HG03280 (cell line): Measurements from ENCODE around the gene MMP24OS.
A peak's percentile ranks its signal among the peaks of the same experiment; 100 is the strongest.
"Not testable (repeated sequence)": the region's sequence is repeated elsewhere in the genome, so short reads cannot be mapped to it uniquely, and the experiment has no call there.

Source experiments
- ATAC-seq: cut with Tn5 transposase; IDR thresholded peaks from one replicate; pipeline ENCODE4 v1.9.1; 2021; ENCODE audit warnings: mild to moderate bottlenecking, moderate library complexity; ENCODE audit not compliant: unreplicated experiment

Gene MMP24OS

DNA sequence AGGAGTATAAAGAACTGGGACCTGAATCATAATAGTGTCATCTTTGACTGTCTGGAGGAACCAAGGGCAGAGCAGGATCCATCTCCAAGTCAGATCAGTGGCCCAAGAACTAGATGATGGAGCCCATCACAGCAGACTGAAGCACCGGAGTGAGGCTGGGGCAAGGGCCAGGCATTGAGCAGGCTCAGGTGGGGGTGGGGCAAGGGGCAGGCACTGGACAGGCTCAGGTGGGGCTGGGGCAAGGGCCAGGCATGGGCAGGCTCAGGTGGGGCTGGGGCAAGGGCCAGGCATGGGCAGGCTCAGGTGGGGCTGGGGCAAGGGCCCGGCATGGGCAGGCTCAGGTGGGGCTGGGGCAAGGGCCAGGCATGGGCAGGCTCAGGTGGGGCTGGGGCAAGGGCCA lies 25.3 kb downstream of the MMP24OS start:
- ATAC-seq = not testable (repeated sequence)

DNA sequence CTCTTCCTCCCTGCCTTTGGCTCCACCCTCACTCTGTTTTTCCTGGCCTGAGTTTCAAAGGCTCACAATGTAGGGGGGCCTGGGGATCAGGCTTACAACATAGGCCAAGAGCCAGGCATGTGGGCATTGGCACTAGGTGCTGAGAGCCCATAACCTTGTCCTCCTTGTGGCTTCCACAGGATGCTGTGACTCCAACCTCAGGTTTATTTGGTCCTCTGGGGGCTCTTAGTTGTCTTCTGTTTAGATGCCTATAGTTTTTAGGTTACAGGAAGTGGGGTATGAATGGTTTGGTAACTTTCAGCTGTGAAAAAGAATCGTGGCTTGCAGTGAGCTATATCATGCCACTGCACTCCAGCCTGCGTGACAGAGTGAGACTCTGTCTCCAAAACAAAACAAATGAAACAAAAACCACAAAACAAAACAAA lies 25.9 kb downstream of the MMP24OS start:
- peak; percentile 74 for ATAC-seq

DNA sequence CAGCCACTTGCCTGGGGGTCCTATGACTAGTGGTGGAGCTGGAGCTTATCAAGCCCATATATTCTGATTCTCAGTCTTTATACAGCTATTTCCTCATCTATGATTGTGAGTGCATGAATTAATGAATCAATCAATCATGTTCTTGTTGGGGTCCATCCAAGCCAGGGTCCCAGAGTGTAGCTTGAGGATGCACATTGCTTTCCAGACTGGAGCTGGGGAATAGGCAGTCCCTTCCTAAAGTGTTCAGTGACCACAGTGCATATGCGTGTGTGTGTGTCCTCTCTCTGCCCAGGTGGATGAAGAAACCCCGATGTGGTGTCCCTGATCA lies 26.3 kb downstream of the MMP24OS start:
- ATAC-seq = no peak

DNA sequence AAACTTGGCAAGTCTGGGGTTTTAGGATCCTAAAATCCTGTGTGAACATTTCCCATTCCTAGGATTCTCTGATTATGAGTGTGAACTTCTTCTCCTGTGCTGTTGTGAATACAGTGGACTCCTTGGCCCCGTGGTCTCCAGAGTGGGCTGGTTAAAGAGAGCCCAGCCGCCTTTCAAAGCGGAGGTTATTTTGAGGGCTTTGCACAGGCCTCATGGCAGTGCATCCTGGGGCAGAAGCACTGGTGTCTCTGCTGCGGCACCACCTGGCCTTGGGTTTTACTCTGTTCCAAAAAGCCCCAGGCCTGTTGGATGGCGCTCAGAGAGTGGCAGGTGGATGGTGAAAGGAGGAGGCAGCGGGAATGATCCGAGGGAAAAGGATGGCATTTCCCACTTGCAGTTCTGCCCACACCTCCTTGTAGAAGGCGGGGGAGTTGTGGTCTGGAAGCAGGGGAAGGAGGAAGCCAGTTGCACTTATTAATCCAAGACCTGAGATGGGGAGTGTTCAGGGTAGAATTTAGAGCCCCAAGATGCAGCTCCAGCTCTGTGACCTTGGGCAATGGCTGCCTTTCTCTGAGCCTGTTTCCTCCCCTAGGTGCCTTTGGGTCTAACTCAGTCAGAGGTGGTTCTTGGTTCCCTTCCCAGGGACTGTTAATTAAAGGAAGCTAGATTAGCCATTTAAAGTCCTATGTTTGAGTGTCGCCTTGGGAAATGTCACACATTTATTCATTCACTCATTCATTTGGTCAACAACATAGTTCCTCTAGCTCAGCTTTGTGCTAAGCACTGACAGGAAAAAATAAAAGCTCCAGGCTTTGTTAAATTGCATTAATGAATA lies 29.1 kb downstream of the MMP24OS start:
- ATAC-seq = no peak

DNA sequence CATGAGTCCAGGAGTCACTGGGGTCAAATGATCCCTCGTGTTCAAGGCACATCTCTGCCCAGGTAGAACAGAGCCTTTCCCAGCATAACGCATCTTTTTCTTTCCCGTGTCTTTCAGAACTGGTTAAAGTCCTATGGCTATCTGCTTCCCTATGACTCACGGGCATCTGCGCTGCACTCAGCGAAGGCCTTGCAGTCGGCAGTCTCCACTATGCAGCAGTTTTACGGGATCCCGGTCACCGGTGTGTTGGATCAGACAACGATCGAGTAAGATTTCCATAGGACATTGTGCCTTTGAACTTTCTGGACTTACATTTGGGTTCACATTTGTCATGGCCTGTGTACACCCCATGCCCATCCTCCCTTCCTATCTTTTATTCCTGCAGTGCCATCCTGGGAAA lies 31.2 kb downstream of the MMP24OS start:
- no peak for ATAC-seq

DNA sequence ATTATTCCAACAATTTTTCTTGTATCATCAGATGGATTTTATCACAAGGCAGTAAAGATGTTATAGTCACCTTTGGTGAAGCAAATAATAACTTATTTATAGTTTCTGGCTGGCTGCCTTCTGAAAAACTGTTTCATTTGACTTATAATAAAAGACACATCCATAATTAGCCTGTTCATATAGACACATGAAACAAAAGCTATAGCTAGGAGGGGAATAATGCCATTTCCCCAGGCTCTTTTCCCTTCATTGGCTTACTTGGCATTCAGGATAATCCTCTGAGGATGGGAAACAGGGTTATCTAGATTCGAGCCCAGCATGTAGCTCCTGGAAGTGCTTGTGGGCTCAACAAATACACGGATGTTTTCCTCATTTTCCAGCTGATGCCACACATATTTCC lies 33.9 kb downstream of the MMP24OS start:
- no peak for ATAC-seq

DNA sequence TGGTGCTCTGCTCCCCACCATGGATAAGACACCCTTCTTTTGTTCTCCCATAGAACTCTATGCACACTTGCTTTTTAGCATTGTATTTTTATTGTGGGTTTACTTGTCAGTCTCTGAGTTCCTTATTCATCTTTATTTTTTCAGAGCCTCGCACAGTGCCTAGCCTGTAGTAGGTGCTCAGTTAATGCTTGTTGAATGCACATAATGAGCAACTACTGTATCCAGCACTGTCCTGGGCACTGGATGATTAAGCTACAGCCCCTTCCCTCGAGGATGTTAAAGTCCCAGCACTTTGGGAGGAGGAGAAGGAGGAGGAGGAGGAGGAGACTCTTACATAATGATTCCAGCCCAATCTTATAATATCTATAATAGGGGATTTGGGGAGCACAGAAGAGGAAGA lies 34.6 kb downstream of the MMP24OS start:
- no peak for ATAC-seq

DNA sequence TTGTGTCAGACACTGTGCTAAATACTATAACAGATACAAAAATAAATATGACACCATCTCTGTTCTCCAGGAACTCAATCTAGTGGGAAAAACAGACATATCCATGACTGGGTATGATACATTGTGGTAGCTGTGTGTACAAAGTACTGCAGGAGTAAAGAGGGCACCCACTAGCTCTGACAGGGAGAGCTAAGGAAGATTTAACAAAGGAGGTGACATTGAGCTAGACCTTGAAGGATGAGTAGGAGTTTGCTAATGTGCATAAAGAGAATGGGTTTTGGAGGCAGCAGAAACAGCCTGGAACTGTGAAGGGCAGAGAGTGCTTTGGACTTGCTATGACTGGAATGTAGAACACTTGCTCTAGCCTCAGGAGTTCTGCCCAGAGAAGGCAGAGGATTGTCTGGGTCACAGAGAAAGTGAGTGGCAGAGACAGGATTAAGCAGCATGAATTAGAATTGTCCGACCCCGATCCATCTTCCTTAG lies 37.1 kb downstream of the MMP24OS start:
- no peak for ATAC-seq

DNA sequence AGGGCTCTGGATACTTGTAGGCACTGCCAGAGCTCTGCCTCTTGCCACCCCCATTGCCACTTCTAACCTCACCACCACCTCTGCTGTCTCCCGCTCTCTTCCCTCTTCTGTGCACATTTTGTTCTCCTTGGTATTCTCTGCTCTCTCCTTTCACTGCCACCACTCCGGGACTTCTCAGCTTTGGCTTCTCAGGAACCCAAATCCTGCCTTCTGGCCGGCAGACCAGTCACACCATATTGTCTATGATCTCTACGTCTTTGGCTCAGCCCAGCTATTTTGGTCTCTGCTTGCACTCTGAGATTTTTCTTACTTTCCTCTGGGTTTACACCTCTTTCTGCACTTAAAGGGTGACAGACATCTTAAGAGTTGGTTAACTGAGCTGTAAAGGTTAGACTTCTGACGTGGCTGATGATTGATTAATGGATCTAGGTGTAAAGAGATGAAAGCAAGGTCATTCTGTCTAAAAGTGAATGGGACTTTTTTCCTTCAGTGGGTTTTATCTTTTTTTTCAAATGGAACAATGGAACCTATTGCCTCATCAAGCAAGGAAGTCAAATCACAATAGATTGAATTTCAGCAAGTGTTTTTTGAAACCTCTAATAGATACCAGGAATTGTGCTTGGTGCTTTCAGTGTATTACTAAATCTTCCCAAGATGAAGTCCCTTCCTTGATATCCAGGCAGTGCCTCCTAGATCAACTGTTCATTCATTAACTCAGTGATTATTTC lies 37.7 kb downstream of the MMP24OS start:
- ATAC-seq = no peak

DNA sequence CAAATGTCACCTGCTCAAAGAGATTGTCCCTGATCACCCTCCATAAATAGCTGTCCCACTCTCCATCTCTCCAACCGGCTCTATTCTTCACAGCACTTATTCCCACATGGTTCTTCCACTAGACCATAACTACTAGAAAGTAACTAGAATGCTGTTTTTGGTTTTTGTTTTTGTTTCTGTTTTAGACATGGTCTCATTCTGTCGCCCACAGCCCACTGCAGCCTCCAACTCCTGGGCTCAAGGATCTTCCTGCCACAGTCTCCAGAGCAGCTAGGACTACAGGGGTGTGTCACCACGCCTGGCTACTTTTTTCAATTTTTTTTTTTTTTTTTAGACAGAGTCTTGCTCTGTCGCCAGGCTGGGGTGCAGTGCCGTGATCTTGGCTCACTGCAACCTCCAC lies 39.2 kb downstream of the MMP24OS start:
- ATAC-seq = no peak

DNA sequence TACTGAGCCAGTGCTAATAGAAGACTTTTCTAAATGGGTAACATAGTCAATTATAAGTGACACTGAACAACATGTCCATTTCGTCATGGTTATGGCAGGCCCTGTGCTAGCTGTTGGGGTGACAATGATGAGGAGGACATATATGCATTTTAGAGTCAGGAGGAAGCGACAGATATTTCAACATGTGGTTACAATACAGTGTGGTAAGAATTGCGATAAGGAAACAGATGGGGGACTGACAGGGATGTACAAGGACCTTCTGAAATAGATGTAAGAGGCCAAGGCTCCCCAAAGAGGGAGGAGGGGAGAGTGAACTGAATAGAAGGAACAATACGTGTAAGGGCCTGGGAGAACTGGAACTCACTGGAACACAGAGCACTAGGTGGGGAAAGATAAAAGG lies 39.8 kb downstream of the MMP24OS start:
- no peak for ATAC-seq

DNA sequence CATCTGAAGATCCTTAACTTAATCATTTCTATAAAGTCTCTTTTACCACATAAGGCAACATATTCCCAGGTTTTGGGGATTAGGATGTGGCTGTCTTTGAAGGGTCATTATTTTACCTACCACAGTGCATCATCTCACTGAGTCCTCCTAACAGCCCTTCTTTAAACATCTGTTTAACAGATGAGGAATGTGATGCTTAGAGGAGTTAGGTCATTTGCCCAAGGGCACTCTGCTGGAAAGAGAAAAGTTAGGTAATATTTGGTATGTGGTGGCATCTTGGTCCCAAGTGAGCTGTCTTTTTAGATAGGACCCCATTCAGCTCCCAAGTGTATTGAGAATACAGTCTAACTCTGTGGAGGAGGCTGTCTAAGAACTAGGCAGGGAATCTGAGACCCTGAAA lies 40.4 kb downstream of the MMP24OS start:
- ATAC-seq = no peak

DNA sequence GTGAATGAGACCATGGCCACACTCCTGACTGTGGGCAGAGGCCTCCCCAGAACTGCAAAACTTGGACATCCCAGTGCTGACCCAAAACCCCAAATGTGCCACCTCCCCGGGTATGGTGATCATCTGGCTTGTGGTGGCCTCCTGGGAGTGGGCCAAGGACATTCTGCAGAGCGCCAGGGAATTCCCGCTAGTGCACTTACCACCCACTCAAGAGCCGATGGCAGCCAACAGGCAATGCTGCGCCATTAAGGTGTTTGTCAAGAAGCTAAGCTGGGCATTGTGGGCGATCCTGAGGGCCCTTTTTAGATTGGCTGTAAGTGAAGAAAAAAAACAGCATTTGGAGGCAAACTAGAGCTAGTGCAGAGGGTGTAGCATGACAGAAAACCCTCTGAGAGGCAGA lies 42.0 kb downstream of the MMP24OS start:
- no peak for ATAC-seq

DNA sequence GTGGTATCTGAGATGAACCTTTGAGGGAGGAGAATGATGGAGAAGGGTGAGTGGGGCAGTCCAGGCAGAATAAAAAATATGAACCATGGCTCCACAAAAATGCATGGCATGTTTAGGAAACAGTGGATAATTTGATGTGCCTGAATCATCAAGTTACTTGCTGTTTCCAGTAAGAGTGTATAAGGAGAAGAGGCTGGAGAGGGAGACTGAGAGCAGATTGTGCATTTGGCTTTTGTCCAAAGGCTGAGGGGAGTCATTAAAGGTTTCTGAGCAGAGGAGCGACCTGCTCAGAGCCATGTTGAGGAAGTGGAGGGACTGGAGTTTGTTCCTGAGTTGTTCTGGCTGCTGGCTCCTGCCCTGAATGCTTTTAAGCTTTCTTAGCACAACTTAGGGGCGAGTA lies 45.3 kb downstream of the MMP24OS start:
- ATAC-seq = no peak

DNA sequence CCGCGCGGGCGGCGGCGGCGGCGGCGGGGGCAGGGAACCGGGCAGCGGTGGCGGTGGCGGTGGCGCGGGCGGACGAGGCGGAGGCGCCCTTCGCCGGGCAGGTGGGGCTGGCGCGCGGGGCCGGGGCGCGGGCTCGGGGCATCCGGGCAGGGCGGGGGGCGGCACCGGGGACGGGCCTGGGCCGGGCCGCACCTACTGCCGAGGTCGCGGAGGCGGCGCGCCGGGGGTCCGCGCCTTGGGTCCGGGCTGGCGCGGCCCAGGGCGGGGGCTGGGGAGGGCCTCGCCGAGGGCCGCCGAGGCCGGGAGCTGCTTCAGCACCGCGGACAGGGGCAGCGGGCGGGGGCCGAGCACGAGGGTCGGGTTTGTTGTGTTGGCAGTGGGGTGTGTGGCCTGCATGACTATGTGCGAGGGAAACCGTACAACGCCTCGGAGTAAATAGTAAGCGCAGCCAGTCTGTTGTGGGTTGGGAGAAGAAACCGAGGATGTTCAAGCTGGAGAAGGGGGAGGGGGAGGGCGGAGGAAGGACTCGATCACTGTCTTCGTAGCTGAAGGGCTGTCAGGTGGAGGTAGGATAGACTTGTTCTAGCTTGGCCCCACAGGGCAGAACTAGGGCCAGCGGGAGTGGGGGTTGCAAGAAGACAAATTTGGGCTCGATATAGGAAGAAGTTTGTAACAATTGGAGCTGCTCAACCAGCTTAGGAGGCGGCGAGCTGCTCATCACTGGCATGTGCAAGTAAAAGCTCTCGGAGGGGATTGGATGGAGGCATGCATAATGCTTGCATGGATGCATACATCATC lies 50.8 kb downstream of the MMP24OS start:
- no peak for ATAC-seq
